Activated B cell treated with CpG ODN at 0.5 μM for 24 hours (primary cell): ENCODE data around the gene VAMP8. TPM values are rescaled to one million over a fixed set of nuclear protein-coding genes. Genes with fewer than 3 reads are reported as not detected.
"Not testable (repeated sequence)": the region's sequence is repeated elsewhere in the genome, so short reads cannot be mapped to it uniquely, and the experiment has no call there.

ENCODE experiments used
- ATAC-seq: fragments of 200-7000 bp; cut with Tn5 transposase; one replicate; pipeline ENCODE4 v1.10.0; 2021; ENCODE audit warnings: low read depth, mild to moderate bottlenecking, moderate library complexity
- CTCF ChIA-PET: fragments of 350-600 bp; sonication (Branson Sonifier 250); formaldehyde crosslinking; loops from one replicate; lab custom pipeline; 2021; ENCODE audit warnings: antibody characterized with exemption; lab: Charles Lee
- POLR2A ChIA-PET: fragments of 350-600 bp; sonication (Branson Sonifier 250); formaldehyde crosslinking; loops from one replicate; lab custom pipeline; 2021; ENCODE audit warnings: antibody characterized with exemption; lab: Charles Lee
- DNase-seq: peaks from one replicate; pipeline ENCODE4 v3.0.0; 2022
- H3K27ac Mint-ChIP-seq: one replicate; pipeline ENCODE4 v1.8.0; 2020; ENCODE audit warnings: mixed read lengths
- H3K27me3 Mint-ChIP-seq: one replicate; pipeline ENCODE4 v1.8.0; 2021; ENCODE audit warnings: mixed read lengths
- H3K36me3 Mint-ChIP-seq: one replicate; pipeline ENCODE4 v1.8.0; 2021; ENCODE audit warnings: low read depth, mixed read lengths
- H3K4me1 Mint-ChIP-seq: one replicate; pipeline ENCODE4 v1.8.0; 2021; ENCODE audit warnings: mixed read lengths
- H3K4me3 Mint-ChIP-seq: one replicate; pipeline ENCODE4 v1.8.0; 2020; ENCODE audit warnings: mild to moderate bottlenecking, mixed read lengths
- H3K9me3 Mint-ChIP-seq: one replicate; pipeline ENCODE4 v1.8.0; 2020; ENCODE audit warnings: mixed read lengths
- intact Hi-C: fragments of 100-400 bp; cut with micrococcal nuclease; formaldehyde crosslinking; loops from one replicate; pipeline ENCODE4 v1.15.1; 2024
- total RNA-seq: library from RNA; stranded (reverse); gene quantifications from 2 replicates; pipeline ENCODE4 v1.2.3, GENCODE V29; 2022
- TF ChIP-seq, protein P1 (sequence below): fragments of 200-600 bp; IDR thresholded peaks from one replicate; pipeline ENCODE4 v1.8.0; 2022; ENCODE audit warnings: antibody characterized with exemption, mild to moderate bottlenecking

VAMP8 gene
- total RNA-seq, 1 donor from 2014 or later, result 128 TPM

DNA sequence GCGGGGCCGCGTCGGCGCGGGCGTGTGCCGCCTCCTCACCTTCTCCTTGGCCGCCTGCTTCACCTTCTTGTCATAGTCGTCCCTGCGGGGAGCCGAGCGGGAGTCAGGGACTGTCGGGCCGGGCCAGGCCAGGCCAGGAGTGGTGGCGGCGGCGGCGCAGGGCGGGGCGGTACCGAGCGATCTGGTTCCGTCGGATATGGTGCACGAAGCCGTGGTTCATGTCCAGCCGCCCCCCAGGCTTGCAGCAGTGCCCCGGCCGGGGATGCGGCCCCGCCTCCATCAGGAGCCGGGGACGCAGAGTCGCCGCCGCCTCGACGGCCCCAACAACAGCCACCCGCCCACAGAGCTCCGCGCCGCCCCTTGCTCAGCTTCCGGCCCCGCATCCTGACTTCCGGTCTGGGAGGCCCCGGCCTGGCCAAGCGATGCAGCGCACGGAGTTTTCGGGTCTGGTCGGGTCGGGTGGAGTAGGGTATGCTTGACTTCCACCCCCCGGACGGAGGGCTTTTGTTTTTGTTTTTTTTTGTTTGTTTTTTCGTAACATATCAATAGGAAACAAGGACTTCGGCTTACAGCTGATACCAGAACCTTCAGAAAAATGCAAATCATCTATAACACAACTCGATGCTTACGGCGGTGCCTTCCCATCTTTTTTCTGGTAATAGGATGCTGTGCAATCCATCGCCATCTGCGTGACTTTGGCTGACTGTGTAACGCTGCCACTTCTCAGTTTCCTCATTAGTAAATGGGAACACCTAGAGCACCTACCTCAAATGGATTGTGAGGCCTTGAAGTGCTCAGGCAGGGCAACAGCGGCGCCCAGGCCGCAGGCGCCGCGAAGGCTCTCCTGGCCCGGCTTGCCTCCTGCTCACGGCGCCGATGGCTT lies 34.6 kb downstream of the VAMP8 start, which contains the start of gene C2orf68:
Gene C2orf68, minus strand, starts transcription at position 362 of the 883 bp plus-strand sequence. Its CDS starts 82 bp downstream, at position 280.
- intact Hi-C loops, result loop anchor here (1.0 to 5.0 kb wide), 3 partner anchors 10 to 585 kb away; partner anchors contain the start of genes GGCX, IMMT, MRPL35 and TMEM150A
- POLR2A ChIA-PET, result interaction anchor here (0.7 to 3.3 kb wide), 17 partner anchors 10 to 428 kb away, joined by 3 to 28 read pairs (median 6); partner anchors contain the start of genes ELMOD3, GGCX, MAT2A and RETSAT

DNA sequence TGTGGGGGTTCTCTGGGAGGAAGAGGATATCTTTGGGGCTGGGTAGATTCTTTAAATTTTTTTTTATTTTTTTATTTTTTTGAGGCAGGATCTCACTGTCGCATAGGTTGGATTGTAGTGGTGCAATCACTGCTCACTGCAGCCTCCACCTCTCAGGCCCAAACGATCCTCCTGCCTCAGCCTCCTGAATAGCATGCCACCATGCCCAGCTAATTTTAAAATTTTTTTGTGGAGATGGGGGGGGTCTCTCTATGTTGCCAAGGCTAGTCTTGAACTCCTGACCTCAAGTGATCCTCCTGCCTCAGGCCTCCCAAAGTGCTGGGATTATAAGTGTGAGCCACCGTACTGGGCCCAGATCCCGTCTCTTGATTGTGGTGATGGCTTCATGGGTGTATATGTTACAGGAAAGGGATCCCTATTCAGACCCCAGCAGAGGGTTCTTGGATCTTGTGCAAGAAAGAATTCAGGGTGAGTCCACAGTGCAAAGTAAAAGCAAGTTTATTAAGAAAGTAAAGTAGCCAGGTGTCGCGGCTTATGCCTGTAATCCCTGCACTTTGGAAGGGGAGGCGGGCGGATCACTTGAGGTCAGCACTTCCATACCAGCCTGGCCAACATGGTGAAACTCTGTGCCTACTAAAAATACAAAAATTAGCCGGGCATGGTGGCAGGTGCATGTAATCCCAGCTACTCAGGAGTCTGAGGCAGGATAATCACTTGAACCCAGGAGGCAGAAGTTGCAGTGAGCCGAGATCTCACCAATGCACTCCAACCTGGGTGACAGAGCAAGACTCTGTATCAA lies 36.5 kb downstream of the VAMP8 start:
- Mint-ChIP-seq H3K36me3 (peaks cover 23% of the 10 kb centered on the region), H3K27ac (no peak overlapping the region), H3K4me3 (no peak overlapping the region), H3K9me3 (no peaks in the 10 kb centered on the region), H3K4me1 (peaks cover 45% of the 10 kb centered on the region), H3K27me3 (no peaks in the 10 kb centered on the region)
- TF ChIP-seq, protein P1, sequence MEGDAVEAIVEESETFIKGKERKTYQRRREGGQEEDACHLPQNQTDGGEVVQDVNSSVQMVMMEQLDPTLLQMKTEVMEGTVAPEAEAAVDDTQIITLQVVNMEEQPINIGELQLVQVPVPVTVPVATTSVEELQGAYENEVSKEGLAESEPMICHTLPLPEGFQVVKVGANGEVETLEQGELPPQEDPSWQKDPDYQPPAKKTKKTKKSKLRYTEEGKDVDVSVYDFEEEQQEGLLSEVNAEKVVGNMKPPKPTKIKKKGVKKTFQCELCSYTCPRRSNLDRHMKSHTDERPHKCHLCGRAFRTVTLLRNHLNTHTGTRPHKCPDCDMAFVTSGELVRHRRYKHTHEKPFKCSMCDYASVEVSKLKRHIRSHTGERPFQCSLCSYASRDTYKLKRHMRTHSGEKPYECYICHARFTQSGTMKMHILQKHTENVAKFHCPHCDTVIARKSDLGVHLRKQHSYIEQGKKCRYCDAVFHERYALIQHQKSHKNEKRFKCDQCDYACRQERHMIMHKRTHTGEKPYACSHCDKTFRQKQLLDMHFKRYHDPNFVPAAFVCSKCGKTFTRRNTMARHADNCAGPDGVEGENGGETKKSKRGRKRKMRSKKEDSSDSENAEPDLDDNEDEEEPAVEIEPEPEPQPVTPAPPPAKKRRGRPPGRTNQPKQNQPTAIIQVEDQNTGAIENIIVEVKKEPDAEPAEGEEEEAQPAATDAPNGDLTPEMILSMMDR, result no peak
- ChIA-PET CTCF (no interaction called here), POLR2A (interaction anchor here (0.6 to 3.3 kb wide), 4 partner anchors 12 to 601 kb away, joined by 3 to 28 read pairs (median 6); partner anchors contain the start of genes MAT2A and TMEM150A)
- ATAC-seq, result no peak
- intact Hi-C loops, result loop anchor here (5.0 kb wide), 1 partner anchor 583 kb away; the partner anchor contains the start of genes IMMT and MRPL35
- DNase-seq, result no peak

More for the DNA sequence above, 34.6 kb downstream of the VAMP8 start, which contains the start of gene C2orf68:
- Mint-ChIP-seq H3K36me3 (peaks cover 32% of the 10 kb centered on the region), H3K4me1 (peaks cover 39% of the 10 kb centered on the region), H3K9me3 (no peaks in the 10 kb centered on the region), H3K4me3 (peak within 1 kb of the TSS; percentile 98), H3K27ac (peak within 1 kb of the TSS; percentile 91), H3K27me3 (no peaks in the 10 kb centered on the region)
- DNase-seq, result peak; percentile 81
- CTCF ChIA-PET, result interaction anchor here (1.0 to 1.5 kb wide), 3 partner anchors 17 to 60 kb away, joined by 3 to 8 read pairs (median 4); no protein-coding TSS in a partner anchor
- peak; percentile 73 for ATAC-seq
- TF ChIP-seq, protein P1, result no peak

DNA sequence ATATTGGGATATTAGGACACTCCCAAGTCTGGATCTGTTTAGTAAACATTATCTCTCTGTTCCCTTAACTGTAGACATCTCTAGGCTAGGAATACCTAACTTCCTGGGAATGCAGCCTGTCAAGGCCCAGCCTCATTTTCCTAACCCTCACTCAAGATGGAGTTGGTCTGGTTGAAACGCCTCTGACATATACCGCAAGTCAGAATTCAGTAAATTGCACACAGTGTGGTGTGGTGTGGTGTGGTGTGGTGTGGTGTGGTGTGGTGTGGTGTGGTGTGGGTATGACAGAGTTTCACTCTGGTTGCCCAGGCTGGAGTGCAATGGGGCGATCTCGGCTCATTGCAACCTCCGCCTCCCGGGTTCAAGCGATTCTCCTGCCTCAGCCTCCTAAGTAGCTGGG lies 37.4 kb downstream of the VAMP8 start:
- CTCF ChIA-PET, result interaction anchor here (1.3 kb wide), 1 partner anchor 8 kb away, joined by 3 read pairs; no protein-coding TSS in a partner anchor
- H3K4me3 Mint-ChIP-seq, DNase-seq, ATAC-seq, H3K9me3 Mint-ChIP-seq, H3K27me3 Mint-ChIP-seq: not testable (repeated sequence)
- peaks cover 25% of the 10 kb centered on the region for H3K36me3 Mint-ChIP-seq
- intact Hi-C loops, result loop anchor here (5.0 kb wide), 4 partner anchors 287 to 828 kb away; partner anchors contain the start of genes IMMT, KDM3A, MRPL35 and POLR1A
- POLR2A ChIA-PET, result interaction anchor here (0.6 to 1.9 kb wide), 4 partner anchors 12 to 600 kb away, joined by 3 to 15 read pairs (median 5); partner anchors contain the start of gene TMEM150A
- peaks cover 46% of the 10 kb centered on the region for H3K4me1 Mint-ChIP-seq
- H3K27ac Mint-ChIP-seq, result peak overlapping the region; percentile 30

DNA sequence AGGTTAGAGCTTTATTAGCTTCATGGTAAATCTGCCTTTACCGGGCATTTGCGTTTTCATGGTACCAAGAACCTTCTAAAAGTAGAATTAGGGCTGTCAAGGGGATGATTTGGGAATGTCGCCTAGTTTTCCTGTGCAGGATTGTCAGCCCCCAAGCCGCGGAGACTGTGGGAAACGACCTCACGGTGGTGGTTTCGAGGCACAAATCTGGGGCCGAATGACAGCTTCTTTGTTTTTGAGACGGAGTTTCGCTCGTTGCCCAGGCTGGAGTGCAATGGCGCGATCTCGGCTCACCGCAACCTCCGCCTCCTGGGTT lies 38.0 kb downstream of the VAMP8 start:
- Mint-ChIP-seq H3K4me3 (peak overlapping the region; percentile 96), H3K9me3 (no peaks in the 10 kb centered on the region), H3K36me3 (peaks cover 21% of the 10 kb centered on the region), H3K27me3 (no peaks in the 10 kb centered on the region), H3K27ac (peak overlapping the region; percentile 92), H3K4me1 (peaks cover 41% of the 10 kb centered on the region)
- ChIA-PET POLR2A (interaction anchor here (0.6 to 1.9 kb wide), 9 partner anchors 8 to 287 kb away, joined by 3 to 15 read pairs (median 4); partner anchors contain the start of genes GGCX, MAT2A, RNF181 and TMEM150A), CTCF (interaction anchor here (1.3 kb wide), 1 partner anchor 9 kb away, joined by 3 read pairs; no protein-coding TSS in a partner anchor)
- TF ChIP-seq, protein P1, result no peak
- no peak for ATAC-seq
- intact Hi-C loops, result loop anchor here (5.0 kb wide), 3 partner anchors 288 to 827 kb away; partner anchors contain the start of genes KDM3A, POLR1A, PTCD3 and TGOLN2
- DNase-seq, result no peak

DNA sequence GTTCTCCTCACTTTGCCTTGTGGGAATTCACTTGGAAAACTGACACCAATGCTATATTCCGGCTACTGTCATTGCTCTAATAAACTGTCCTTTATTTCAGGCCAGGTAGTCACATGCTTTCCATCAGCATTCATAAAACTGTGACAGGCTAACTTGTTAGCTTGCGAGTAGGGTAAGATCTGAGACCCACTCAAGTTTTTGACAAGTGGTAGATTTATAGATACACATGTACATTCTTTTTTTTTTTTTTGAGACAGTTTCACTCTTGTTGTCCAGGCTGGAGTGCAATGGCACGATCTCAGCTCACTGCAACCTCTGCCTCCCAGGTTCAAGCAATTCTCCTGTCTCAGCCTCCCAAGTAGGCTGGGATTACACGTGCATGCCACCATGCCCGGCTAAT lies 40.3 kb downstream of the VAMP8 start:
- intact Hi-C loops, result loop anchor here (2.0 to 5.0 kb wide), 6 partner anchors 41 to 825 kb away; partner anchors contain the start of genes KDM3A, MAT2A, POLR1A and PTCD3
- POLR2A ChIA-PET, result interaction anchor here (0.6 to 2.0 kb wide), 3 partner anchors 29 to 199 kb away, joined by 3 to 6 read pairs (median 5); partner anchors contain the start of genes MAT2A and SH2D6

More for the DNA sequence above, 40.3 kb downstream of the VAMP8 start:
- DNase-seq, ATAC-seq, H3K27me3 Mint-ChIP-seq, H3K27ac Mint-ChIP-seq, H3K9me3 Mint-ChIP-seq, CTCF ChIA-PET: not testable (repeated sequence)
- Mint-ChIP-seq H3K36me3 (peaks cover 30% of the 10 kb centered on the region), H3K4me3 (peak overlapping the region; percentile 96), H3K4me1 (peaks cover 30% of the 10 kb centered on the region)
